ENCODE data around the gene WWOX.

- no peak for TF ChIP-seq CTCF (IDR thresholded peaks at IDR 0.05)
- no peak for TF ChIP-seq POLR2A (IDR thresholded peaks at IDR 0.05)
Observed at GRCh38 chr16:78560997-78561396, 461.5 kb downstream of the WWOX start.
